Keratinocyte (primary cell): ENCODE measurements around the gene ZFP69. TPM values are rescaled to one million over a fixed set of nuclear protein-coding genes. Genes with fewer than 3 reads are reported as not detected.

Experiments used
- DNase-seq: peaks from one replicate; pipeline ENCODE4 v3.0.0-alpha.2; 2011; ENCODE audit warnings: low read depth, missing footprints, low spot score
- FAIRE-seq: peaks from 2 replicates; lab custom pipeline; 2011; peaks lifted over from hg19 to GRCh38; lab: Jason Lieb, UNC
- H2AFZ ChIP-seq: 2 replicates; pipeline ENCODE4 v1.6.0; 2012; ENCODE audit warnings: low read length, control low read depth, inconsistent platforms; ENCODE audit not compliant: control insufficient read depth
- H3K27ac ChIP-seq: 2 replicates; pipeline ENCODE4 v1.5.1; 2011; ENCODE audit warnings: low read length; ENCODE audit not compliant: control insufficient read depth, insufficient read depth
- H3K27me3 ChIP-seq: 3 replicates; pipeline ENCODE4 v1.6.0; 2011; ENCODE audit warnings: low read length; ENCODE audit not compliant: control insufficient read depth, insufficient read depth; ENCODE audit errors: extremely low read depth
- H3K36me3 ChIP-seq, 2 experiments: 2 replicates in 1 of 2; 3 replicates in 1 of 2; pipeline ENCODE4 v1.5.1; 2011; ENCODE audit warnings: low read length in 2 of 2, mild to moderate bottlenecking in 1 of 2; ENCODE audit not compliant: control insufficient read depth in 2 of 2, insufficient read depth in 2 of 2; ENCODE audit errors: extremely low read depth in 1 of 2
- H3K4me1 ChIP-seq: 3 replicates; pipeline ENCODE4 v1.5.1; 2011; ENCODE audit warnings: low read length; ENCODE audit not compliant: control insufficient read depth, insufficient read depth; ENCODE audit errors: extremely low read depth
- H3K4me2 ChIP-seq: 3 replicates; pipeline ENCODE4 v1.6.0; 2011; ENCODE audit warnings: low read depth, low read length; ENCODE audit not compliant: control insufficient read depth, insufficient read depth; ENCODE audit errors: extremely low read depth
- H3K4me3 ChIP-seq, 3 experiments: fragments of 200-600 bp in 1 of 3; sonication (generic) in 1 of 3; 2 replicates in 2 of 3; 3 replicates in 1 of 3; pipeline ENCODE4 v1.5.1; 2011 to 2016; ENCODE audit warnings: low read length in 3 of 3, mild to moderate bottlenecking in 3 of 3, control low read depth in 2 of 3, inconsistent platforms in 1 of 3, low read depth in 1 of 3, mixed read lengths in 1 of 3, mixed run types in 1 of 3, moderate library complexity in 1 of 3; ENCODE audit not compliant: control insufficient read depth in 2 of 3, insufficient read depth in 2 of 3; ENCODE audit errors: extremely low read depth in 1 of 3
- H3K79me2 ChIP-seq: 2 replicates; pipeline ENCODE4 v1.6.0; 2012; ENCODE audit warnings: low read length; ENCODE audit not compliant: control insufficient read depth, insufficient read depth
- H3K9ac ChIP-seq: 3 replicates; pipeline ENCODE4 v1.6.0; 2011; ENCODE audit warnings: low read length; ENCODE audit not compliant: control insufficient read depth, insufficient read depth; ENCODE audit errors: extremely low read depth
- H3K9me1 ChIP-seq: 3 replicates; pipeline ENCODE4 v1.6.0; 2011; ENCODE audit warnings: low read length; ENCODE audit not compliant: control insufficient read depth, insufficient read depth; ENCODE audit errors: extremely low read depth
- H3K9me3 ChIP-seq: 2 replicates; pipeline ENCODE4 v1.5.1; 2012; ENCODE audit warnings: low read depth, low read length; ENCODE audit not compliant: control insufficient read depth
- H4K20me1 ChIP-seq: 3 replicates; pipeline ENCODE4 v1.6.0; 2011; ENCODE audit warnings: low read length; ENCODE audit not compliant: control insufficient read depth, insufficient read depth; ENCODE audit errors: extremely low read depth
- EZH2 ChIP-seq: IDR thresholded peaks from one replicate; pipeline ENCODE4 v1.6.1; 2012; ENCODE audit warnings: inconsistent platforms, mild to moderate bottlenecking, low read length, moderate library complexity
- dilution Hi-C: fragments of 300-500 bp; cut with MboI; formaldehyde crosslinking; loops from one replicate; pipeline ENCODE4 v1.7.0; 2020; ENCODE audit warnings: low sequenced_read_pairs; ENCODE audit not compliant: extremely low pct_ligation_motif_present
- polyA plus RNA-seq, 5 experiments: library from polyadenylated mRNA; depleted of rRNA in 3 of 5; stranded (reverse) in 3 of 5; stranded (forward) in 1 of 5; unstranded in 1 of 5; fragments of >200 nt; gene quantifications; 1 replicate in 1 of 5; 2 replicates in 3 of 5; 3 replicates in 1 of 5; pipeline versions ENCODE4 v1.2.1 to v1.2.3, GENCODE V29; 2011 to 2012; ENCODE audit warnings: missing spikeins in 2 of 5, low read depth in 1 of 5, low replicate concordance in 1 of 5
- TF ChIP-seq, protein P1 (sequence below), 3 experiments: IDR thresholded peaks in 1 of 3; conservative IDR thresholded peaks in 1 of 3; optimal IDR thresholded peaks in 1 of 3; 2 replicates in 2 of 3; 3 replicates in 1 of 3; pipeline versions ENCODE3 to v1.5.1; 2011; ENCODE audit warnings: low read length in 3 of 3, mild to moderate bottlenecking in 3 of 3, moderate library complexity in 2 of 3, control low read depth in 1 of 3, inconsistent platforms in 1 of 3; ENCODE audit not compliant: insufficient read depth in 2 of 3; ENCODE audit errors: extremely low read depth in 1 of 3

Gene ZFP69
- polyA plus RNA-seq, 1 donor (not counting 4 experiments of a cell fraction or from before 2014, with no cell fraction given) = 3.5 TPM

GRCh38 chr1:40535732-40536131 is 58.6 kb downstream of the ZFP69 start:
- Histone ChIP-seq H3K4me2 (no peak overlapping the region), H3K9me1 (no peaks in the 10 kb centered on the region), H3K36me3 (no peaks in the 10 kb centered on the region), H3K27ac (no peak overlapping the region), H2AFZ (no peak overlapping the region), H3K9ac (no peak overlapping the region), H3K9me3 (no peaks in the 10 kb centered on the region), H4K20me1 (no peaks in the 10 kb centered on the region), H3K79me2 (no peaks in the 10 kb centered on the region), H3K4me1 (peaks cover 5% of the 10 kb centered on the region), H3K27me3 (no peaks in the 10 kb centered on the region), H3K4me3 (no peak overlapping the region)
- FAIRE-seq = no peak
- dilution Hi-C loops = no loop called here
- TF ChIP-seq EZH2 = no peak
- TF ChIP-seq, protein P1, sequence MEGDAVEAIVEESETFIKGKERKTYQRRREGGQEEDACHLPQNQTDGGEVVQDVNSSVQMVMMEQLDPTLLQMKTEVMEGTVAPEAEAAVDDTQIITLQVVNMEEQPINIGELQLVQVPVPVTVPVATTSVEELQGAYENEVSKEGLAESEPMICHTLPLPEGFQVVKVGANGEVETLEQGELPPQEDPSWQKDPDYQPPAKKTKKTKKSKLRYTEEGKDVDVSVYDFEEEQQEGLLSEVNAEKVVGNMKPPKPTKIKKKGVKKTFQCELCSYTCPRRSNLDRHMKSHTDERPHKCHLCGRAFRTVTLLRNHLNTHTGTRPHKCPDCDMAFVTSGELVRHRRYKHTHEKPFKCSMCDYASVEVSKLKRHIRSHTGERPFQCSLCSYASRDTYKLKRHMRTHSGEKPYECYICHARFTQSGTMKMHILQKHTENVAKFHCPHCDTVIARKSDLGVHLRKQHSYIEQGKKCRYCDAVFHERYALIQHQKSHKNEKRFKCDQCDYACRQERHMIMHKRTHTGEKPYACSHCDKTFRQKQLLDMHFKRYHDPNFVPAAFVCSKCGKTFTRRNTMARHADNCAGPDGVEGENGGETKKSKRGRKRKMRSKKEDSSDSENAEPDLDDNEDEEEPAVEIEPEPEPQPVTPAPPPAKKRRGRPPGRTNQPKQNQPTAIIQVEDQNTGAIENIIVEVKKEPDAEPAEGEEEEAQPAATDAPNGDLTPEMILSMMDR (optimal IDR thresholded peaks at IDR 0.05 in 1 of 3, IDR thresholded peaks at IDR 0.05 in 1 of 3, conservative IDR thresholded peaks at IDR 0.05 in 1 of 3; ENCODE audit: extremely low read depth in 1 of 3, insufficient read depth in 2 of 3, low read length in 3 of 3) = no peak
- DNase-seq = no peak

DNA sequence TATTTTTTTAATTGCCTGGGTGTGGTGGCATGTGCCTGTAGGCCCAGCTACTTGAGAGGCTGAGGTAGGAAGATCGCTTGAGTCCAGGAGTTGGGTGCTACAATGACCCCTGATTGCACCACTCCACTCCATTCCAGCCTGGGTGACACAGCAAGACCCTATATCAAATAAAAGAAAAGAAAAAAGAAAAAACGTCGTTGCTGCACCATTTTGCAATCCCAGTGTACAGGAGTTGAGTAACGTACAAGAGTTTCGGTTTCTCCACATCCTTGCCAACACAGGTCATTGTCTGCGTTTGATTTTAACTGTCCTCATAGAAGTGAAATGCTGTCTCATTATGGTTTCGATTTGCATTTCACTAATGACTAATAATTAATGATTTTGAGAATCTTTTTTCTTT is 62.2 kb downstream of the ZFP69 start:
- Histone ChIP-seq H3K9me3 (no peaks in the 10 kb centered on the region), H3K27me3 (no peaks in the 10 kb centered on the region), H3K4me3 (no peak overlapping the region), H3K4me2 (no peak overlapping the region), H2AFZ (no peak overlapping the region), H3K9ac (no peak overlapping the region), H3K9me1 (no peaks in the 10 kb centered on the region), H4K20me1 (no peaks in the 10 kb centered on the region), H3K4me1 (no peaks in the 10 kb centered on the region), H3K79me2 (no peaks in the 10 kb centered on the region), H3K36me3 (no peaks in the 10 kb centered on the region), H3K27ac (no peak overlapping the region)
- dilution Hi-C loops = no loop called here
- no peak for TF ChIP-seq EZH2
- TF ChIP-seq, protein P1 (optimal IDR thresholded peaks at IDR 0.05 in 1 of 3, IDR thresholded peaks at IDR 0.05 in 1 of 3, conservative IDR thresholded peaks at IDR 0.05 in 1 of 3; ENCODE audit: extremely low read depth in 1 of 3, insufficient read depth in 2 of 3, low read length in 3 of 3) = no peak
- DNase-seq (no peak), FAIRE-seq (no peak)

Other genes starting within 250 kb of the ZFP69 start
- not detected in 3 replicates for gene TMCO2, start 229.4 kb upstream of the ZFP69 start, polyA plus RNA-seq
- 34.0 to 73.4 TPM (median 44.9 TPM) in 3 replicates for gene ZMPSTE24, start 219.1 kb upstream of the ZFP69 start, polyA plus RNA-seq
- gene COL9A2, start 160.0 kb upstream of the ZFP69 start, polyA plus RNA-seq = 1.2 to 3.0 TPM (median 1.6 TPM) in 3 replicates
- gene SMAP2, start 103.6 kb upstream of the ZFP69 start, polyA plus RNA-seq = 10.2 to 19.0 TPM (median 13.2 TPM) in 3 replicates
- gene ZFP69B, start 26.8 kb upstream of the ZFP69 start, polyA plus RNA-seq = 1.1 to 1.9 TPM (median 1.7 TPM) in 3 replicates
- 8.5 to 9.9 TPM (median 8.6 TPM) in 3 replicates for gene EXO5, start 31.5 kb downstream of the ZFP69 start, polyA plus RNA-seq
- gene ZNF684, start 54.3 kb downstream of the ZFP69 start, polyA plus RNA-seq = 1.7 to 2.8 TPM (median 2.2 TPM) in 3 replicates
- gene RIMS3, start 188.4 kb downstream of the ZFP69 start, polyA plus RNA-seq = 1.1 to 2.6 TPM (median 1.7 TPM) in 3 replicates
- gene NFYC, start 214.4 kb downstream of the ZFP69 start, polyA plus RNA-seq = 32.4 to 48.5 TPM (median 35.4 TPM) in 3 replicates